ENCODE data around the gene ATP9A.
A peak's percentile ranks its signal among the peaks of the same experiment; 100 is the strongest.
"Not testable (repeated sequence)": the region's sequence is repeated elsewhere in the genome, so short reads cannot be mapped to it uniquely, and the experiment has no call there.

ATP9A gene

DNA sequence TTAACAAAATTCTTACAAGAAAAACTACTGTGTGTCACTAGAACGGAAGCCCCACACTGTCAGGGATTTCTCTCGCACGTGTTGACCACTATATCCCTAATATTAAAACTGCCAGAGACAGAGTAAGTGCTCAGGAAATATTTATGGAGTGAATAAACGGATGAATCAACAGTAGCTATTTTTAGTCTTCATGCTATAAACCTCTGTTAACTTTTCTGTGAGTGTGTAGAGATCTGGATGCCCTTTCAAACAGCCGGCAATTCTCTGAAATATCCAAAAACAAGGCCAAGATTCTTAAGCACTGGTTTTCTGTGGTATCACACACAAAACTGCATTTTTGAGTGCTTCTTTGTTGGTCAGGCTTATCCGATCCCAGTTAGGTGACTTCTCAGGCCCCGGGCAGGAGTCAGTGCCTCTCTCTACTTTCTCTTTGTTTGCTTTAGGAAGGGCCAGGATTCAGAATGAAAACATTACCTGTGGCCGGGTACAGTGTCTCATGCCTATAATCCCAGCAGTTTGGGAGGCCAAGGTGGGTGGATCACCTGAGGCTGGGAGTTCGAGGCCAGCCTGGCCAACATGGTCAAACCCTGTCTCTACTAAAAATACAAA lies 15.7 kb downstream of the ATP9A start:
- no peak for DNase-seq

DNA sequence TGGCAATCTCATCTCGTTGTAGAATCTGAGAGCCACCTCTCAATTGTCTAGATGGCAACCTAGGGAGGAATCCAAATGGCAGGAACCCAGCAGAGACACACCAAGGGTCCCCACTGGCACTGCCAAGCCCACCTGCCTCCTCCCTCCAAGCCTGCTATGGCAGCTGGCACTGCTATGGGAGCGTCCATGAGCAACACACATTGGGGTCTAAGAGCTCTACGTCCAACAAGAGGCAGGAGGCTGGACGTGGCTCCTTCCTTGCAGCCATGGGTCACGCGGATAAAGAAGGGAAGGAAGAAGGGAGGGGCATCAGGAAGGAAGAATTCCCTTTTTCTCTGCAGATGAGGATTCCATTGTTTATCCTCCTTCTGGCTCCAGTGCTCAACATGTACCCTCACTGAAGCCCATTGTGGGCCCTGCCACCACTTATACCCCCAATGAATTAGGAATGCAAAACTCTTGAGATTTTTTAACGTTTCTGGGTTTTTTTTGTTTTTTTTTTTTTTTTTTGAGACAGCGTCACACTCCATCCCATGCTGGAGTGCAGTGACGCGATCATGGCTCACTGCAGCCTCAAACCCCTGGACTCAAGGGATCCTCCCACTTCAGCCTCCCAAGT lies 17.3 kb downstream of the ATP9A start:
- DNase-seq: no peak

DNA sequence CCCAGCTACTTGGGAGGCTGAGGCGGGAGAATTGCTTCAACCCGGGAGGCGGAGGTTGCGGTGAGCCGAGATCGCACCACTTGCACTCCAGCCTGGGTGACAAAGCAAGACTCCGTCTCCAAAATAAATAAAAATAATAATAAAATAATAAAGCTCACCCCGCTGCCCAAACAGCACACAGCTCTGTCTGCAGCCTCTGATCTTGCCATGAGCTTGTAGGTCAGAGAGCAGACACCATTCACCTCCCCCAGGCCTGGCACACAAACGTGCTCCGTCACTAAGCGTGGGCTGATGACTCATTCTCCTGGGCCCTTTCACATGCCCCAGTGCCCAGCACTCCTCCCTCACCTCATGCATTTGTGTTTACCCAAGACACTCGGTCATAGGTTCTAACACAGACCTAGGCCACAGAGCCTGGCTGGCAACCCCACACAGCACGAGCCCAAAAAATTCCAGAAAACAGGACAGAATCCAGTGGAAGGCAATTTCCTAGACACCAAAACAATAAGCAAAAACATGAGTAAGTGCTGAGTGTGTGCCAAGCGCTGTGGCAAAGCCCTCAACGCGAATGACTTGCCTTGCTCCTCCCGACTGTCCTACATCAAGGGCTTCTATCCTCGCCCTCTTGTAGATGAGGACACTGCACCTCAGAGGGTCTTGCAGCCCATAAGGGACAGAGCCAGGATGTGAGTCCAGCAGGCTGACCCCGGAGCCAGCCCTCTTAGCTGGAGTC lies 18.0 kb downstream of the ATP9A start:
- DNase-seq: peak; percentile 13

DNA sequence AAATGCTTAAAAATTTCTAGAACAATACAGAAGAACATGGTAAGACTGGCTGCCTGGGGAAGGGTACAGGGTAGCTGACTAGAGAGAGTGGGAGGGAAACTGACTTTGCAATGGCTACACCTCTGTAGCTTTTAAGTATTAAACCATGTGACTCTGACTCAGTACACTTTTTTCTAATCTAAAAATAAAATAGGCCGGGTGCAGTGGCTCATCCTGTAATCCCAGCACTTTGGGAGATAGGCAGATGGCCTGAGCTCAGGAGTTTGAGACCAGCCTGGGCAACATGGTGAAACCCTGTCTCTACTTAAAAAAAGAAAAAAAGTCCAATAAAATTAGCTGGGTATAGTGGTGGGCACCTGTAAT lies 18.5 kb downstream of the ATP9A start:
- DNase-seq: no peak

DNA sequence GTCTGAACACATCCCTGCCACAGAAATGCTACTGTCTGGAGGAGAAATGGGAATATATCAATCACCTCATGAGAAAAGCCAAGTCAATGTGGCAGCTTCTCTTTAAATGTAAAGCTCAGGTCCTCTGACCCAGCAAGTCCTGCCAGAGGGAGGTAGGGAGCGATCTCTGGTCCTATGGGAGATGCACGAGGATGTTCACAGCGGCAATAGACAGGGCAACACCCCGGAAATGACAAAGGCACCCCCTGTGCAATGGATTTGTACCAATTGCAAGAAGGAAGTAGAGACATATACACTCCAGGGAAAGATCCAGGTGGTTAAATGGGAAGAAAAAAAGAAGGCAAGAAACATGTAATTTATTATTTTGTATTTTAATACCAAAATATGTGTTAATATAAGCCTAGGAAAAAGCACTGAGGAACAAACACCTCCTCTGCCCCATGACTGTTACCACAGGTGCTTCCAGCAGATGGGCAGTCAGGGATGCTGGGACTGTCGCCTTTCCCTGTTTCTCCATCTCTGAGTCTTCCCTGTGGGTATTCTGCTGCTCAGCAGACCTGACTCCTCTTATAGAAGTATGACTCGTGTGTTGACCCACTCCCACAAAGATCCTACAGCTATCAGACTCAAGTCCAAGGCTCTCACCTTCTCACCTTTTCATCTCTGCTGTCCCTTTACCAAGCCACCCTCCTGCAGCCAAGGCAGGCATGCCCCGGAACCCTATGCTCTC lies 20.8 kb downstream of the ATP9A start:
- DNase-seq: no peak

DNA sequence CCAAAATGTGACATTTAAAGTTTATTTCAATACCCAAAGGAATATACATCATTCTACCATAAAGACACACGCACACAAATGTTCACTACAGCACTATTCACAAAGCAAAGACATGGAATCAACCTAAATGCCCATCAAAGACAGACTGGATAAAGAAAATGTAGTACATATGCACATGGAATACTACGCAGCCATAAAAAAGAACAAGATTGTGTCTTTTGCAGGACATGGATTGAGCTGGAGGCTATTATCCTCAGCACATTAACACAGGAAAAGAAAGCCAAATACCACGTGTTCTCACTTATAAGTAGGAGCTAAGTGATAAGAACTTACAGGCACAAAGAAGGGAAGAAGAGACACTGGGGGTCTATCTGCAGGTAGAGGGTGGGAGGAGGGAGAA lies 22.4 kb downstream of the ATP9A start:
- no peak for DNase-seq

DNA sequence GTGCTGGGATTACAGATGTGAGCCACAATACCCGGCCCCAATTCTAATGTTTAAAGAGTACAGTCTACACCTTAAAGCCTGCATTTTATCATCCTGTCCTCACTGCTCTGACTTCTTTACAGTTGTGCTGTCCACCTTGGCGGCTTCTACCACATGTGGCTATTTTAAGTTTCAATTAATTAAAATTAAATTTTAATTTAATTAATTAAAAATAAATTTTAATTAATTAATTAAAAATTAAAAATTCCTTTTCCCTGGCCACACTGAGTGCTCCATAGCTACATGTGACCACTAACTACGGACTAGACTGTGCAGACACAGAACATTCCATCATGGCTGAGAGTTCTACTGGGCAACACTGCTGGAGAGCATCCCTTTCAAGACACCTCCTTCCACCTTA lies 27.4 kb downstream of the ATP9A start:
- DNase-seq: no peak

DNA sequence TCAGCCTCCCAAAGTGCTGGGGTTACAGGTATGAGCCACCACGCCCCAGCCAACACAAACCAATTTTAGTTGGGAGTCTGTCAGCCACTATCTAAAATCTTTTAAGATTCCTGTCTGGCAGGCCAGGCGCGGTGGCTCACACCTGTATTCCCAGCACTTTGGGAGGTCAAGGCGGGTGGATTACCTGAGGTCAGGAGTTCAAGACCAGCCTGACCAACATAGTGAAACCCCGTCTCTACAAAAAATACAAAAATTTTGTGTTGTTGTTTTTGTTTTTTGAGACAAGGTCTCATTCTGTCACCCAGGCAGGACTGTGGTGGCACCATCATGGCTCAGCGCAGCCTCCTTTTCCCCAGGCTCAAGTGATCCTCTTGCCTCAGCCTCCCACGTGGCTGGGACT lies 27.9 kb downstream of the ATP9A start:
- not testable (repeated sequence) for DNase-seq

DNA sequence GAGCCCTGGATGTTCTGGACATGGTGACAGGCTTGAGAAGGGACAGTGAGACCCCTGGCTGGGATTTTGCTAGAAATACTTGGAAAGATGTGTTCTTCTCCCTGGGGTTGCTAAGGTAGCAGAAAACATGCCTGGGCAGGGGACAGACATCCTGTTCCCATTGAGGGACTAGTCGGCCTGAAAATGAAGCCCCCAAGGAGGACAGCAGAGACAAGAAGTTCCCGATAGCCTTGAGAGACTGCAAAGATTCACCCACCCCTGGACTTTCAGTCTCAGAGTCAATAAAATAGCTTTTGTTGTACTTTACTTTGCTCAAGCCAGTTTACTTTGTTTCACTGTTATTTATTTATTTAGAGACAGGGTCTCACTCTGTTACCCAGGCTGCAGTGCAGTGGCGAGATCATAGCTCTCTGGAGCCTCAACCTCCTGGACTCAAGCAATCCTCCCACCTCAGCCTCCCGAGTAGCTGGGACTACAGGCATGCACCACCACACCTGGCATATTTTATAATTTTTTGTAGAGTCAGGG lies 28.4 kb downstream of the ATP9A start:
- DNase-seq: no peak

DNA sequence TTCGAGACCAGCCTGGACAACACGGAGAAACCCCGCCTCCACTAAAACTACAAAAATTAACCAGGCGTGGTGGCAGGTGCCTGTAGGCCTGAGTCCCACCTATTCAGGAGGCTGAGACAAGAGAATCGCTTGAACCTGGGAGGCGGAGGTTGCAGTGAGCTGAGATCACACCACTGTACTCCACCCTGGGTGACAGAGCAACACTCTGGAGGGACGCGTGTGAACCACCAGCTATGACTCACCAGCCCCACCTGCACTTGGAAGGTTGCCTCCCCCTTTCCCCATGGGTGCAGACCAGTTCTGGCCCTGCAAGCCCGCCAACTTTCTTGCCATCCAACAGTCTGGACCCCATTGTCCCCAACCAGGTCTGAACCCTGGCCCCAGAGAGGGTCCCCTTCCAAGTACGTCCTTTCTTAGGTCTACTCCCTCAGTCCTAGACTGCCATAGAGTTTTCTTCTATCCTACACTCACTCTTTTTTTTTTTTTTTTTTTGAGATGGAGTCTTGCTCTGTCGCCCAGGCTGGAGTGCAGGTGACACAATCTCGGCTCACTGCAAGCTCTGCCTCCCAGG lies 29.2 kb downstream of the ATP9A start:
- DNase-seq: no peak

DNA sequence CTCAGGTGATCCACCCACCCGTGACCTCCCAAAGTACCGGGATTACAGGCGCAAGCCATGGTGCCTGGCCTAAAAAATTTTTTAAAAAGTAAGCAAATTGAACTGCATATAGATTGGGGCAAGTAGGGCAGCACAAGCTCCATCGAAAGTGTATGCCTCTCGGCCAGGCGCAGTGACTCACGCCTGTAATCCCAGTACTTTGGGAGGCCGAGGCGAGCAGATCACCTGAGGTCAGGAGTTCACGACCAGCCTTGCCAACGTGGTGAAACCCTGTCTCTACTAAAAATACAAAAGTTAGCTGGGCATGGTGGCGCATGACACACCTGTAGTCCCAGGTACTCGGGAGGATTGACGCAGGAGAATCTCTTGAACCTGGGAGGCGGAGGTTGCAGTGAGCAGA lies 29.9 kb downstream of the ATP9A start:
- DNase-seq: not testable (repeated sequence)

DNA sequence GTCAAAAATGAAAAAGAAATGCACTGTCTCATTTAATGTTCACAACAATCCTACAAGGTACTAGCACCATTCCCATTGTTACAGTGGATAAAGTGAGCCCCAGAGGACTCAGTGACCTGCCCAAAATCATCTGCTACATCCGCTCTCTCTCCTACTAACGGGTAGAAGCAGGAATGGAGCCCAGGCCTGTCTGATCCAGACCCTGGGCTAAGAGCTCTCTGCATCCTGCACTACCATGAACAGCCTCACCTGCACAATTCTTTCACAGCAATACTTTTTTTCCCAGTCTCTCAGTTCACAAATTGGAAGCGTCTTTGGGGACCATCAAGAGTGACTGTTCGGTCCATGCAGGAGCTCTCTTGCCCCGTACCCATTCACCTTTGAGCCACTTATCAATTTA lies 31.2 kb downstream of the ATP9A start:
- no peak for DNase-seq

DNA sequence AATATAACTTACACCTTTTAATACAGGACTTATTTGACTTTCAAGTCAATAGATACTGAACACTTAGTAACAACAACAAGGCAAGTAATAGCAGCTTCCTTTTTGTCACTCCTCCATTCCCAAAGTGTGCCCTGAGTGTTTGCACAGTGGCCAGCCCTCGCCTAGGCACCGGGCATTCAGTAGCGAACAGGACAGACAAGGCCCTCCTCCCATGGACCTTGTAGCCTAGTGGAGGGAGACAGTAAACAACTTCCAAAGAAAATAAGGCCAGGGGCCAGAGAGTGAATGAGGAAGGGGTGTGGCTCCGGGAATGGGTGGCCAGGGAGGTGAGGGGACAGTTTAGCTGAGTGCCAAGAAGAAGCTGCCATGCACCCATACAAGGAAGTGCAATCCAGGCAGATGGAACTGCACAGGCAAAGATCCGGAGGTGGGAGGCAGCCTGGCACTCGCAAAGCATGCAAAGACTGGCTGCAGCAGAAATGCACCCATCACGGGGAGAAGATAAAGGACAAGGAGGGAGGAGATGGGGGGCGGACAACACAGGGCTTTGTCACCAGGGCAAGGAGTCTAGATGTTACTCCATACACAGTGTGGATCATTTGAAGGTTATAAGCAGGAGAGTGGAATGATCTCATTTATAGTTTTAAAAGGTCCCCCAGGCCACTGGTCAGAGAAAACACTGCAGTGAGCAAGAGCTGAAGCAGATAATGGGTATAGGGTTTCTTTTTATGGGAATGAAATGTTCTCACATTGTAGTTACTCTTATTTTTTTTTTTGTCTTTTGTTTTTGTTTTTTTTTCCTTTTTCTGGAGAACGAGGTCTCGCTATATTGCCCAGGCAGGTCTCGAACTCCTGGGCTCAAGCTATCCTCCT lies 32.2 kb downstream of the ATP9A start:
- no peak for DNase-seq

DNA sequence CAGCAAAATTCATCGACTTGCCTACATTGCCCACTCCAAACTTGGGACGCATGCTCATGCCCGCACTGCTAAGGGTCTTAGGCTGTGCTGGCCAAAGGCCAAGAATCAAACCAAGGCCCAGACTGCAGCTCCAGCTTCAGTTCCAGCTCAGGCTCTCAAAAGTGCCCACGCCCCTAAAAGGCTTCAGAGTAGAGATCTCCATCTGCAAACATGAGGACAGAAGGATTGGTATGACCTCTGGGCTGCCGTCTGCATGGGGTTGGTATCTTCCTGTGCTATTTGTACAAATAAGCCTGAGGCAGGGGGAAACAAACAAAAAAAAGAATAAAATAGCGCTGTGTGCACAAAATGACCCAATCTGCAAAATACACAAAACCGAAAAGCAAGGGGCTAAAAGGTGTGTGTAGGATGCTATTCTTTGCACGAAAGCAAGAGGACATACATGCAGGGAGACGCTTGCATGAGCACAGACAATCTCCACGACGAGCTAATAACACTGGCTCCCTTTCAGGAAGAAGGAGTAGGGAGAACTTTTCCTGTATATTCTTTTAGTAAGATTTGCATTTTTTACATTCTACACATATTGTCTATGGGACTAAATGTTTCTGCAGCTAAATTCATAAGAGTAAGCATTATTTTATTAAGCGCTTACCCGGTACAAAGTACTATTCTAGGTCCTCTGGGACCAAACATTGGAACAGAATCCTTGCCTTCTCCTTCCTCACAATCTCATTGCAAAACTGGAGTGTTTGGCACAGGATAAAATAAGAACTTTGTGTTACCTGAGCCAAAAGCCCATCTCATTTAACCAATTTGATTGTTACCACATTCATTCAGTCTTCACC lies 33.1 kb downstream of the ATP9A start:
- no peak for DNase-seq

DNA sequence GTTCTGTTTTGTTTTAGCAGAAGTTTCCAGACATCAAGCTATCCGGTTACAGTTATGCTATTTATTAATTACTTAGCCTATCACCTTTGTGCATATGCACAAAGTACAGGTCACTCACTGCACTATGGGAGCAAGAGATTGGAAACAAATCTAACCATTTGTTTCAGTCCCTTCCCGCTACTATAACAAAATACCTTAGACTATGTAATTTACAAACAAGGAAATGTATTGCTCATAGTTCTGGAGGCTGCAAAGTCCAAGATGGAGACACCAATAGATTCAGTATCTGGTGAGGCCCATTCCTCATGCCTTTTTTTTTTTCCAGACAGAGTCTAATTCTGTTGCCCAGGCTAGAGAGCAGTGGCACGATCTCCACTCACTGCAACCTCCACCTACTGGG lies 35.1 kb downstream of the ATP9A start:
- DNase-seq: no peak

DNA sequence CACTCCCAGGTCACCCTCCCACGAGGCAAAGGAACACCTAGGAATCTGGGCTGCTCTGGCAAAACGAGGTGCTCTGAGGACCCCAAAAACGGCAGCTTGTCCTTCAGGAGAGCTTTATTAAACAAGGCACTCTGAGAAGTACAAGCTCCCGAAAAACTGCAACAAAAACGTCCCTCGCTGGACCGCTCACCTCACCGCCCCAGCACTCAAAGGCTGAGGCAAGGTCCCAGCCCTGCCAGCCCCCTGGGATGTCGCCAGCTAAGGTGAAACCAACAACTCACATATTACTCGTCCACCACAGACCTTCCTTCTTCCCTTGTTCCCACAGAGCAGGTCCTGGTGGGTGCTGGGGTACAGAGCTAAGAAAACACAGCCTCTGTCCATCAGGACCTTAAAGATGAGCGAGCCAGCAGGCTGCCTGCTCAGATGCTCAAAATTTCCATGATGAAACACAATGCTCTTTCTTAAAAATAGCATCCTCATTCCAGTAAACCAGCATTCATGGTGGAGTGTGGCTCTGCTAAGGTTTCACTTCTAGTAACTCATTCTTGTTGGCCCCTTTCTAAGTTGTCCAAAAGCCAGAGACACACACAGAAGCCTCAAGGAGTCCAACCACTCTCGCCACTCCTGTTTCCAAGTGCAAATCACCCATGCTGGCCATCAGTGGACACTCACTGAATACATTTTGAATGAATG lies 35.9 kb downstream of the ATP9A start:
- no peak for DNase-seq

DNA sequence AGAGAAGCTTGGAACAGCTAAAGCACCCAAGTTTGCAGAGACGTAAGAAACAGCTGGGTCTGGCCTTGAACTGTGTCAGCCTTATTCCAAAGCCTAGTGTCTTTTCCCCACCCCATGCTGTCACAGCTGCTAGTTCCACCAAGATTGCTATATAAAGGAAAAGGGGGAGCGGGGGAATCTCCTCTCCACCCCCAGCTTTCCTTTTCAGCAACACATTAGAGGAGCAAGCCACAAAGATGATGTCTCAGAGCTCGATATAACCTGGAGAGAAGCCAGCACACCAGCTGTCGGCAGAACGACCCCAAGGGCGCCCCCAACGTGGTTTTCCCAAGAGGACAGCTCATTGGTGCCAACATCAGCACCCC lies 36.5 kb downstream of the ATP9A start:
- no peak for DNase-seq

DNA sequence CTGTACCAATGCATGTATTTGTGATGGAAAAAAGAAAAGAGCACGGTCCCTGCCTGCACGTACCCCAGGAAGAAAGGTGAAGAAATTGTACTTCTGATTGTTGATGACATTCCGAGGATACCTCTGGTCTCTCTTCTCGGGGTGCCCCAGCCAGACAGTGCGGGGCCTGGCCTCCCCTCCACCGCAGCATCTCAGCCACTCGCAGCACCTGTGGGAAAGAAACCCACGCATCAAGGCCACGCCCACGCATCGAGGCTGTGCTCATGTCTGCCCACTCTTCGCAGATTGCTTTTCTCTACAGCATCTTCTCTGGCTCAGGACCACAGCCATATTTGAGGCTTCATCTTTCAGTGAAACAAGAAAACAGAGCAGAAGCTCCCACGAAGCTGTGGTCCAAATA lies 38.4 kb downstream of the ATP9A start:
- no peak for DNase-seq

DNA sequence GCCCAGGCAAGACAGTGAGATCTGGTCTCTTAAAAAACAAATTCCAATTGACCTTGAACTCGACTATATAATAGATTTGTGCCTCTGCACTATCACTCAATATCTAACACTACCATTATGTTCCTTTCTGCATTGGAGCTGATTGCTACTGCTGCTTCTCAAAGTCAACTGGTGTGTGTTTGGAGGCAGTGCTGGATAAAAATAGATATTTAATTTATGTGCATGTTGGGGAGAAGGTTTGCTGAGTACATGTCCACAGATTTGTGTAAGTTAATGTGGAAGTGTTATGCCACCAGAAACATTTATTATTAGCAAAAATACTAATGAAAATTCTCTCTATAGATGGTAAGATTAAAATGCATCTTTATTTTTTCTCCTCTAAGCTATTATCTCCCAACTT lies 39.5 kb downstream of the ATP9A start:
- no peak for DNase-seq

DNA sequence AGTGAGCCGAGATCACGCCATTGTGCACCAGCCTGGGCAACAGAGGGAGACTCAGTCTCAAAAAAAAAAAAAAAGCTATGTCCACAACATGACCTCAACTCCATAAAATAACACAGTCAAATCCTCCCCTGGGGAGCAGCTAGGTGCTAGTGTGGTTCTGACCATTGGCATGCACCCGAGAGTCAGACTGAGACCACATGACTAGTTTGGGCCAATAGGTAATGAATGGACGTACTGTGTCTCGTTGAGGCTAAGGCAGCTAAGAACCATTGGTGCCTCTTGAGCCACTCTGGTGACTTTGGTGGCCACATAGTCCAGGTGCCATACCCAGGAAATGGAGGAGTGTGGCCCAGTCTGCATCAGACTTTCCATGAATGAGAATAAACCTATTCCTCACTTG lies 40.3 kb downstream of the ATP9A start:
- DNase-seq: no peak
